ENCODE data around the gene FAM162A.

Gene FAM162A

GRCh38 chr3:122353215-122353614 is 30.8 kb upstream of the FAM162A start:
- no peak for TF ChIP-seq CTCF (IDR thresholded peaks at IDR 0.05; ENCODE audit: borderline replicate concordance, control extremely low read depth, extremely low read depth, insufficient read depth, missing control alignments)
- no peak for DNase-seq (ENCODE audit: low spot score)
- in situ Hi-C loops (cut with MboI; ENCODE audit: low sequenced_read_pairs, unreplicated experiment), result no loop called here

- in situ Hi-C loops (cut with MboI; ENCODE audit: low sequenced_read_pairs, unreplicated experiment), result no loop called here
- no peak for TF ChIP-seq CTCF (IDR thresholded peaks at IDR 0.05; ENCODE audit: borderline replicate concordance, control extremely low read depth, extremely low read depth, insufficient read depth, missing control alignments)
- no peak for DNase-seq (ENCODE audit: low spot score)
Observed at GRCh38 chr3:122353893-122354401, 30.0 kb upstream of the FAM162A start.

- no peak for TF ChIP-seq CTCF (IDR thresholded peaks at IDR 0.05; ENCODE audit: borderline replicate concordance, control extremely low read depth, extremely low read depth, insufficient read depth, missing control alignments)
- in situ Hi-C loops (cut with MboI; ENCODE audit: low sequenced_read_pairs, unreplicated experiment), result no loop called here
- no peak for DNase-seq (ENCODE audit: low spot score)
Observed at GRCh38 chr3:122355612-122356011, 28.4 kb upstream of the FAM162A start.

GRCh38 chr3:122356402-122356801 is 27.6 kb upstream of the FAM162A start:
- DNase-seq (ENCODE audit: low spot score), result peak; percentile 56
- in situ Hi-C loops (cut with MboI; ENCODE audit: low sequenced_read_pairs, unreplicated experiment), result no loop called here
- TF ChIP-seq CTCF (IDR thresholded peaks at IDR 0.05; ENCODE audit: borderline replicate concordance, control extremely low read depth, extremely low read depth, insufficient read depth, missing control alignments), result peak; percentile 60

GRCh38 chr3:122357828-122358702 is 25.9 kb upstream of the FAM162A start:
- TF ChIP-seq CTCF (IDR thresholded peaks at IDR 0.05; ENCODE audit: borderline replicate concordance, control extremely low read depth, extremely low read depth, insufficient read depth, missing control alignments), result no peak
- in situ Hi-C loops (cut with MboI; ENCODE audit: low sequenced_read_pairs, unreplicated experiment), result no loop called here
- DNase-seq (ENCODE audit: low spot score), result no peak

GRCh38 chr3:122358703-122359032 is 25.3 kb upstream of the FAM162A start:
- no peak for TF ChIP-seq CTCF (IDR thresholded peaks at IDR 0.05; ENCODE audit: borderline replicate concordance, control extremely low read depth, extremely low read depth, insufficient read depth, missing control alignments)
- no peak for DNase-seq (ENCODE audit: low spot score)
- in situ Hi-C loops (cut with MboI; ENCODE audit: low sequenced_read_pairs, unreplicated experiment), result no loop called here
